Ovary (tissue), 9 donors: ENCODE measurements around the gene IARS1. TPM values are rescaled to one million over a fixed set of nuclear protein-coding genes. Genes with fewer than 3 reads are reported as not detected.

Source experiments
- DNase-seq, 5 donors: peaks; one replicate each; pipeline ENCODE4 v3.0.0-alpha.2; 2019 to 2020
- H3K27ac ChIP-seq, 2 donors: fragments of 200-600 bp; one replicate each; pipeline versions ENCODE4 v1.5.1 to v1.8.0; 2019 to 2022
- H3K27me3 ChIP-seq: fragments of 200-600 bp; one replicate; pipeline ENCODE4 v1.8.0; 2022
- H3K36me3 ChIP-seq: fragments of 200-600 bp; sonication (generic); one replicate; pipeline ENCODE4 v1.5.1; 2019
- H3K4me1 ChIP-seq: one replicate; pipeline ENCODE4 v1.8.1; 2013; ENCODE audit warnings: mild to moderate bottlenecking, moderate library complexity; ENCODE audit not compliant: insufficient read depth
- H3K4me3 ChIP-seq: fragments of 200-600 bp; sonication (generic); one replicate; pipeline ENCODE4 v1.5.1; 2017
- H3K9me3 ChIP-seq, 2 donors: fragments of 200-600 bp in 1 of 2; sonication (generic) in 1 of 2; one replicate each; pipeline versions ENCODE4 v1.5.1 to v1.8.1; 2013 to 2019; ENCODE audit warnings: mild to moderate bottlenecking in 1 of 2, moderate library complexity in 1 of 2
- CTCF ChIP-seq, 3 donors: fragments of 450-650 bp in 2 of 3; fragments of 200-600 bp in 1 of 3; IDR thresholded peaks; one replicate each; pipeline versions ENCODE4 v1.5.1 to v1.8.0; 2016 to 2022; ENCODE audit warnings: antibody characterized with exemption in 3 of 3, mild to moderate bottlenecking in 1 of 3
- EP300 ChIP-seq: sonication (generic); formaldehyde crosslinking; IDR thresholded peaks from one replicate; pipeline ENCODE4 v1.6.1; 2017; ENCODE audit warnings: antibody characterized with exemption
- POLR2A ChIP-seq: fragments of 450-650 bp; IDR thresholded peaks from one replicate; pipeline ENCODE4 v1.6.1; 2017; ENCODE audit warnings: antibody characterized with exemption, mild to moderate bottlenecking, moderate library complexity
- WGBS, 3 donors: extraction: QIAGEN DNeasy Blood & Tissue Kit in 1 of 3; methylation state at CpG; one replicate each; pipeline versions ENCODE4 v1.1.5 to v1.1.7; 2013 to 2017; 5-methylcytosine and 5-hydroxymethylcytosine counted together
- intact Hi-C, 4 donors: fragments of 100-400 bp; cut with DNase I; formaldehyde crosslinking; loops; one replicate each; pipeline versions ENCODE4 v1.11.0 to v1.15.1; 2022 to 2023
- polyA plus RNA-seq, 2 donors: library from polyadenylated mRNA; stranded (reverse); fragments of 200-250 nt in 1 of 2; fragments of 350-450 nt in 1 of 2; fragmentation: Illumina TruSeq in 1 of 2; extraction: RNeasy Lipid Tissue Mini Kit (QIAGEN cat#74804) in 1 of 2; gene quantifications; one replicate each; pipeline ENCODE4 v1.2.3, GENCODE V29; 2013 to 2014
- total RNA-seq, 7 donors: library from RNA; depleted of rRNA in 2 of 7; stranded (reverse); fragments of >200 nt in 2 of 7; fragmentation: NEBNext Ultra II Directional in 3 of 7; extraction: Animal tissue kit (Norgen Biotek cat#: 25700) in 3 of 7; gene quantifications; one replicate each; pipeline versions ENCODE4 v1.1.0 to v1.2.4, GENCODE V29; 2016 to 2023
- donor health status: DM: no; HTN: no; CAD: no; lungs with moderate emphysema.
- donor health status: DM: no; HTN: no; CAD: no.
- donor health status: Bipolar disorder and iron deficiency.
- donor health status: DM: yes; HTN: yes; CAD: no.
- donor health status: DM: no; HTN: no; CAD: no.
- donor health status: DM: yes; HTN: yes; CAD: no.

The IARS1 gene
- total and polyA plus RNA-seq, 9 donors: 16.0 to 281 (median 60.2) TPM

- no peak for TF ChIP-seq EP300
- no peak for TF ChIP-seq CTCF (IDR thresholded peaks at IDR 0.05)
- no peak for TF ChIP-seq POLR2A
- Histone ChIP-seq H3K36me3 (no peaks in the 10 kb centered on the region), H3K27ac (no peak overlapping the region), H3K4me3 (no peak overlapping the region), H3K4me1 (peaks cover 1% of the 10 kb centered on the region), H3K9me3 (no peaks in the 10 kb centered on the region), H3K27me3 (no peaks in the 10 kb centered on the region)
- 43 to 52% (median 48%) methylated on average over 2 of the region's 2 CpGs for WGBS, 3 donors
- no peak for DNase-seq
- intact Hi-C loops: no loop called here
These were observed 20.1 kb upstream of the IARS1 start for GRCh38 chr9:92313624-92314012.

GRCh38 chr9:92312887-92313623 lies 19.6 kb upstream of the IARS1 start:
- Histone ChIP-seq H3K36me3 (no peaks in the 10 kb centered on the region), H3K4me1 (peaks cover 1% of the 10 kb centered on the region), H3K27me3 (no peaks in the 10 kb centered on the region), H3K27ac (no peak overlapping the region), H3K9me3 (no peaks in the 10 kb centered on the region), H3K4me3 (no peak overlapping the region)
- 66 to 76% (median 70%) methylated on average over 6 of the region's 6 CpGs for WGBS, 3 donors
- intact Hi-C loops: no loop called here
- no peak for DNase-seq
- TF ChIP-seq POLR2A: no peak
- TF ChIP-seq EP300: no peak
- TF ChIP-seq CTCF (IDR thresholded peaks at IDR 0.05): no peak

GRCh38 chr9:92310562-92310961 lies 17.1 kb upstream of the IARS1 start:
- Histone ChIP-seq H3K27ac (no peak overlapping the region), H3K9me3 (no peaks in the 10 kb centered on the region), H3K4me3 (no peak overlapping the region), H3K36me3 (no peaks in the 10 kb centered on the region), H3K4me1 (peaks cover 1% of the 10 kb centered on the region), H3K27me3 (no peaks in the 10 kb centered on the region)
- intact Hi-C loops: no loop called here
- TF ChIP-seq POLR2A (no peak), CTCF (IDR thresholded peaks at IDR 0.05) (no peak), EP300 (no peak)
- no peak for DNase-seq
- 86 to 93% (median 93%) methylated on average over 3 of the region's 3 CpGs for WGBS, 3 donors

GRCh38 chr9:92308893-92309292 lies 15.4 kb upstream of the IARS1 start:
- Histone ChIP-seq H3K4me3 (no peak overlapping the region), H3K4me1 (peaks cover 1% of the 10 kb centered on the region), H3K27ac (no peak overlapping the region), H3K36me3 (no peaks in the 10 kb centered on the region), H3K27me3 (no peaks in the 10 kb centered on the region), H3K9me3 (no peaks in the 10 kb centered on the region)
- DNase-seq: no peak
- TF ChIP-seq EP300 (no peak), POLR2A (no peak), CTCF (IDR thresholded peaks at IDR 0.05) (no peak)
- intact Hi-C loops: no loop called here
